K562 (cell line): ENCODE data around the gene ALCAM.

ENCODE experiments used
- CTCF ChIP-seq, 3 experiments: IDR thresholded peaks in 2 of 3; conservative IDR thresholded peaks in 1 of 3; 2 replicates each; pipeline ENCODE4 v1.5.1; 2011 to 2012; ENCODE audit warnings: low read length in 3 of 3, mild to moderate bottlenecking in 3 of 3, control low read depth in 2 of 3, improper control_type of control experiment in 1 of 3, inconsistent platforms in 1 of 3, low read depth in 1 of 3, mixed read lengths in 1 of 3, moderate library complexity in 1 of 3; ENCODE audit not compliant: insufficient read depth in 2 of 3
- EP300 ChIP-seq: IDR thresholded peaks from 2 replicates; pipeline ENCODE4 v1.6.1; 2012; ENCODE audit warnings: low read length, improper control_type of control experiment
- GABPB1 ChIP-seq: sonication (generic); formaldehyde crosslinking; IDR thresholded peaks from 2 replicates; pipeline ENCODE4 v1.8.0; 2022; ENCODE audit warnings: mild to moderate bottlenecking, missing genetic modification reagents
- IRF9 ChIP-seq: fragments of 450-650 bp; IDR thresholded peaks from 2 replicates; pipeline ENCODE4 v1.6.1; 2016; ENCODE audit warnings: missing biosample characterization, missing genetic modification characterization
- NR1H2 ChIP-seq: sonication (generic); formaldehyde crosslinking; IDR thresholded peaks from 2 replicates; pipeline ENCODE4 v1.4.0; 2020; ENCODE audit warnings: mild to moderate bottlenecking, missing genetic modification reagents
- PKNOX1 ChIP-seq: fragments of 450-650 bp; IDR thresholded peaks from 2 replicates; pipeline ENCODE4 v1.6.1; 2016
- RBM22 ChIP-seq: fragments of 200-400 bp; formaldehyde crosslinking; IDR thresholded peaks from 2 replicates; pipeline ENCODE4 v1.6.1; 2018; ENCODE audit warnings: low read length, low read depth; ENCODE audit not compliant: poor library complexity, severe bottlenecking
- SAP30 ChIP-seq: fragments of 200-600 bp; sonication (generic); IDR thresholded peaks from 2 replicates; pipeline ENCODE4 v1.6.1; 2012; ENCODE audit warnings: borderline replicate concordance, low read depth, mild to moderate bottlenecking, moderate library complexity, low read length, control low read depth, inconsistent platforms; ENCODE audit not compliant: insufficient read depth, poor library complexity, severe bottlenecking
- SIX5 ChIP-seq, 2 experiments: IDR thresholded peaks; 2 replicates each; pipeline ENCODE4 v1.6.1; 2011; ENCODE audit warnings: low read length in 2 of 2, borderline replicate concordance in 1 of 2, low read depth in 1 of 2, mild to moderate bottlenecking in 1 of 2, moderate library complexity in 1 of 2; ENCODE audit not compliant: insufficient read depth in 1 of 2
- SOX6 ChIP-seq: fragments of 450-650 bp; IDR thresholded peaks from 2 replicates; pipeline ENCODE4 v1.6.1; 2014; ENCODE audit warnings: mild to moderate bottlenecking
- TEAD2 ChIP-seq: fragments of 450-650 bp; IDR thresholded peaks from 2 replicates; pipeline ENCODE4 v1.6.1; 2016; ENCODE audit warnings: missing genetic modification characterization, control low read depth, missing compliant biosample characterization
- USF2 ChIP-seq: sonication (generic); formaldehyde crosslinking; IDR thresholded peaks from 2 replicates; pipeline ENCODE4 v1.5.0; 2020; ENCODE audit warnings: missing genetic modification reagents

GRCh38 chr3:105497386-105497785 is 130.7 kb downstream of the ALCAM start:
- TF ChIP-seq PKNOX1 (no peak), RBM22 (no peak), SAP30 (no peak), IRF9 (tag) (no peak), USF2 (CRISPR knock-in tag) (no peak), NR1H2 (CRISPR knock-in tag) (no peak), EP300 (no peak), CTCF (IDR thresholded peaks at IDR 0.05 in 2 of 3, conservative IDR thresholded peaks at IDR 0.05 in 1 of 3; ENCODE audit: insufficient read depth in 2 of 3, low read depth in 1 of 3, low read length in 3 of 3) (no peak), SOX6 (no peak), GABPB1 (CRISPR knock-in tag) (no peak), TEAD2 (no peak), SIX5 (IDR thresholded peaks at IDR 0.05; ENCODE audit: borderline replicate concordance in 1 of 2, insufficient read depth in 1 of 2, low read depth in 1 of 2, low read length in 2 of 2) (no peak)
